Measurements from ENCODE around the gene MBOAT2. TPM values are rescaled to one million over a fixed set of nuclear protein-coding genes. Genes with fewer than 3 reads are reported as not detected.
"Not testable (repeated sequence)": the region's sequence is repeated elsewhere in the genome, so short reads cannot be mapped to it uniquely, and the experiment has no call there.

The MBOAT2 gene
- total RNA-seq, 3 donors from 2014 or later (not counting 1 experiment from before 2014, with no cell fraction given): 2.9 to 18.4 (median 4.2) TPM

DNA sequence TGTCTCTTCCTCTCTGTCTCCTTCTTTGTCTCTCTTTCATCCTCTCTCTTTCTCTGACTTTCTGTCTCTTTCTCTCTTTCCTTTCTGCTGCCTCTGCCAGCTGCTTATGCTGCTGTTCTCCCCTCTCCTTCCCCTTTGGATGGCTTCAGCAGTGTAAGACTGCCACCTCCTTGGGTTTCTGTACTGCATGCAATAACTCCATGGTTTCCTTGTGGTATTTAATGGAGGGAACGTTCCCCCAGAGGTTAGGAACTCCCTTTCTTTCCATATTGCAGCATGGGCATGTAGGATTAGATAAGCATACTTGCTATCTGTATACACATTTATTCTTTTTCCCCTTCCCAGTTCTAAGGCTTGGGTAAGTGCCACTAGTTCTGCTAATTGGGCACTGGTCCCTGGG, 106.3 kb downstream of the MBOAT2 start:
- H3K27ac Mint-ChIP-seq; H3K9me3 Mint-ChIP-seq; H3K9me3 ChIP-seq (ENCODE audit: control insufficient read depth, insufficient read depth, low read length); H3K4me3 ChIP-seq (ENCODE audit: low read length); H3K4me1 Mint-ChIP-seq; H3K36me3 Mint-ChIP-seq; DNase-seq; H3K27me3 Mint-ChIP-seq (ENCODE audit: low read depth in 2 of 2); intact Hi-C loops (cut with micrococcal nuclease); H3K36me3 ChIP-seq (ENCODE audit: control insufficient read depth, insufficient read depth, low read length); H3K27ac ChIP-seq (ENCODE audit: low read length); H3K27me3 ChIP-seq (ENCODE audit: control insufficient read depth, insufficient read depth, low read length); H3K4me1 ChIP-seq (ENCODE audit: control insufficient read depth, insufficient read depth, low read length); H3K4me3 Mint-ChIP-seq; ATAC-seq: not testable (repeated sequence)
- WGBS (ENCODE audit: insufficient coverage): no CpG with 5 or more reads among the region's 1 CpG

DNA sequence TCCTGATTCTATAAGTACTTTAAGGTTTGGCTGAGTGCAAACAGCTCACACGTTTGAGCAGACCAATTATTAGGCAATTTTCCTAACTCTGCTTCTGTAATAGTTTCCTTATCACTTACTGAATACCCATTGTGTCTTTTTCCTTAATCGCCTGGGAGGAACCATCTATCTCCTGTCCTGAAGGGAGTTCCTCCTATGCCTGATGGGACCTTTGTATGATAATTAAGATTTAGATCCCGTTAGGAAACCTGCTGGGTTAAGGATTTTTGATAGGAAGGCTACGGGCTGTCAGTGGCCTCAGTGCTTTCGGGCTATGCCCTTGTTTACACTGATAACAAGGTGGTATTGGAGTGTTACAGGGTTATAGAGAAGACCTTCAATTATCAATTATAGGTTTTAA, 106.8 kb downstream of the MBOAT2 start:
- H3K27me3 Mint-ChIP-seq (ENCODE audit: low read depth in 2 of 2); H3K4me1 ChIP-seq (ENCODE audit: control insufficient read depth, insufficient read depth, low read length); DNase-seq; H3K27ac Mint-ChIP-seq; H3K4me1 Mint-ChIP-seq; H3K27ac ChIP-seq (ENCODE audit: low read length); H3K36me3 ChIP-seq (ENCODE audit: control insufficient read depth, insufficient read depth, low read length); H3K4me3 Mint-ChIP-seq; intact Hi-C loops (cut with micrococcal nuclease); H3K9me3 Mint-ChIP-seq; ATAC-seq; H3K36me3 Mint-ChIP-seq; H3K9me3 ChIP-seq (ENCODE audit: control insufficient read depth, insufficient read depth, low read length); H3K4me3 ChIP-seq (ENCODE audit: low read length); H3K27me3 ChIP-seq (ENCODE audit: control insufficient read depth, insufficient read depth, low read length): not testable (repeated sequence)
- 87% methylated on average over 3 of the region's 5 CpGs for WGBS (ENCODE audit: insufficient coverage)

DNA sequence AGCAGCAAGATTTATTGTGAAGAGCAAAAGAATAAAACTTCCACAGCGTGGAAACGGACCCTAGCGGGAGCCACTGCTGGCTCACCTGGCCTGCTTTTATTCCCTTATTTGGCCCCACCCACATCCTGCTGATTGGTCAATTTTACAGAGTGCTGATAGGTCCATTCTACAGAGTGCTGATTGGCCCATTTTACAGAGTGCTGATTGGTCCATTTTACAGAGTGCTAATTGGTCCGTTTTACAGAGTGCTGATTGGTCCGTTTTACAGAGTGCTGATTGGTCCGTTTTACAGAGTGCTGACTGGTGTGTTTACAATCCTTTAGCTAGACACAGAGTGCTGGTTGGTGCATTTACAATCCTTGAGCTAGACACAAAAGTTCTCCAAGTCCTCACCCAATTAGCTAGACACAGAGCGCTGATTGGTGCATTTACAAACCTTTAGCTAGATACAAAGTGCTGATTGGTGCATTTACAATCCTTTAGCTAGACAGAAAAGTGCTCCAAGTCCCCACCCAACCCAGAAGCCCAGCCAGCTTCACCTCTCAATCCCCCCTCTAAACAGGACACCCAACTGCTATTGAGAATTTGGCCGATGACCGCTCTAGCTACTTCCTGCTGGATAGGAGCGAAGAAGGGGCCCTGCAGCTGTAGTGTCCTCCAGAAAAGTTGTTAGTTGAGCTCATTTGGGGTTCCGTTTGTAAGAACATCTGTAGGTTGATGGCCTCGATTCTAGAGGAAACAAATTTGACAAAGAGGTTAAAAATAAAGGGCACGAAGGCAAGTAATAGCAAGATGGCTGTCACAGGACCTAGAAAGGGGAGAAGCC, 108.2 kb downstream of the MBOAT2 start:
- H3K27me3 Mint-ChIP-seq (ENCODE audit: low read depth in 2 of 2); H3K4me3 ChIP-seq (ENCODE audit: low read length); DNase-seq; ATAC-seq; H3K36me3 Mint-ChIP-seq; H3K27ac Mint-ChIP-seq; intact Hi-C loops (cut with micrococcal nuclease); H3K9me3 ChIP-seq (ENCODE audit: control insufficient read depth, insufficient read depth, low read length); H3K4me1 ChIP-seq (ENCODE audit: control insufficient read depth, insufficient read depth, low read length); H3K27ac ChIP-seq (ENCODE audit: low read length); H3K27me3 ChIP-seq (ENCODE audit: control insufficient read depth, insufficient read depth, low read length); H3K4me1 Mint-ChIP-seq; H3K9me3 Mint-ChIP-seq; H3K36me3 ChIP-seq (ENCODE audit: control insufficient read depth, insufficient read depth, low read length); H3K4me3 Mint-ChIP-seq: not testable (repeated sequence)
- 95% methylated on average over 13 of the region's 13 CpGs for WGBS (ENCODE audit: insufficient coverage)

DNA sequence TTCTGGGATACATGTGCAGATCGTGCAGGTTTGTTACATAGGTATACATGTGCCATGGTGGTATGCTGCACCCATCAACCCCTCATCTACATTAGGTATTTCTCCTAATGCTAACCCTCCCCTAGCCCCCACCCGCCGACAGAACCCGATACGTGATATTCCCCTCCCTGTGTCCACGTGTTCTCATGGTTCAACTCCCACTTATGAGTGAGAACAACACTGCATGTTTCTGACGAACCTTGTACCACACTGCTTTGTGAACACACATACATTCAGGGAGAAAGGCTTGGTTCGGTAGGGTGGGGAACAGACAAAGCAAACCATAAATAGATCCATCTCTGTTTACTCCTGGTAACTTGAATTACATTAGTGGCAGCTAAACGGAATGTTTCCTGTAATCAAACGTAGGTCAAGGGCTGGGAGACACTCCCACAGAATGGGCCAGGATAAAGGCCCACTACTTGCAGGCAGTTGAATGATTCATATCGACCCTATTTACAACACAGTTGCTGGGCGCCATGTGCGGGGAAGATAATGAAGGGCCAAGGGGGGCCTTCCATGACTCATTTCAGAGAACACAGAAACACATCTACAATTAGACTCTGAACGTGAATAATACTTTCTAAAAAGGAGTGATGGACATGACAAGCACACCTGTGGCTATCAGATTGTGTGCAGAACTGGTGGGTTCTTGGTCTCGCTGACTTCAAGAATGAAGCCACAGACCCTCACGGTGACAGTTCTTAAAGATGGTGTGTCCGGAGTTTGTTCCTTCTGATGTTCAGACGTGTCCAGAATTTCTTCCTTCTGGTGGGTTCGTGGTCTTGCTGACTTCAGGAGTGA, 109.3 kb downstream of the MBOAT2 start:
- Histone ChIP-seq H3K9me3 (ENCODE audit: control insufficient read depth, insufficient read depth, low read length) (no peaks in the 10 kb centered on the region), H3K27ac (ENCODE audit: low read length) (no peak overlapping the region), H3K4me3 (ENCODE audit: low read length) (no peak overlapping the region), H3K36me3 (ENCODE audit: control insufficient read depth, insufficient read depth, low read length) (no peaks in the 10 kb centered on the region), H3K4me1 (ENCODE audit: control insufficient read depth, insufficient read depth, low read length) (no peaks in the 10 kb centered on the region), H3K27me3 (ENCODE audit: control insufficient read depth, insufficient read depth, low read length) (no peaks in the 10 kb centered on the region)
- H3K4me3 Mint-ChIP-seq: no peak overlapping the region
- no peaks in the 10 kb centered on the region for H3K9me3 Mint-ChIP-seq
- TF ChIP-seq, protein P1, sequence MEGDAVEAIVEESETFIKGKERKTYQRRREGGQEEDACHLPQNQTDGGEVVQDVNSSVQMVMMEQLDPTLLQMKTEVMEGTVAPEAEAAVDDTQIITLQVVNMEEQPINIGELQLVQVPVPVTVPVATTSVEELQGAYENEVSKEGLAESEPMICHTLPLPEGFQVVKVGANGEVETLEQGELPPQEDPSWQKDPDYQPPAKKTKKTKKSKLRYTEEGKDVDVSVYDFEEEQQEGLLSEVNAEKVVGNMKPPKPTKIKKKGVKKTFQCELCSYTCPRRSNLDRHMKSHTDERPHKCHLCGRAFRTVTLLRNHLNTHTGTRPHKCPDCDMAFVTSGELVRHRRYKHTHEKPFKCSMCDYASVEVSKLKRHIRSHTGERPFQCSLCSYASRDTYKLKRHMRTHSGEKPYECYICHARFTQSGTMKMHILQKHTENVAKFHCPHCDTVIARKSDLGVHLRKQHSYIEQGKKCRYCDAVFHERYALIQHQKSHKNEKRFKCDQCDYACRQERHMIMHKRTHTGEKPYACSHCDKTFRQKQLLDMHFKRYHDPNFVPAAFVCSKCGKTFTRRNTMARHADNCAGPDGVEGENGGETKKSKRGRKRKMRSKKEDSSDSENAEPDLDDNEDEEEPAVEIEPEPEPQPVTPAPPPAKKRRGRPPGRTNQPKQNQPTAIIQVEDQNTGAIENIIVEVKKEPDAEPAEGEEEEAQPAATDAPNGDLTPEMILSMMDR (IDR thresholded peaks at IDR 0.05): no peak
- no peak overlapping the region for H3K27ac Mint-ChIP-seq
- H3K4me1 Mint-ChIP-seq: no peaks in the 10 kb centered on the region
- intact Hi-C loops (cut with micrococcal nuclease): no loop called here
- WGBS (ENCODE audit: insufficient coverage): 93% methylated on average over 19 of the region's 19 CpGs
- no peak for DNase-seq
- H3K27me3 Mint-ChIP-seq (ENCODE audit: low read depth in 2 of 2): peaks cover 0 to 2% of the 10 kb centered on the region in 2 donors
- no peaks in the 10 kb centered on the region for H3K36me3 Mint-ChIP-seq
- no peak for ATAC-seq
